Kidney epithelial cell (primary cell): ENCODE data around the gene VAV2. TPM values are rescaled to one million over a fixed set of nuclear protein-coding genes. Genes with fewer than 3 reads are reported as not detected.

Source experiments
- DNase-seq: peaks from one replicate; pipeline ENCODE4 v3.0.0-alpha.2; 2010; ENCODE audit warnings: low read depth
- H3K27me3 ChIP-seq: 2 replicates; pipeline ENCODE4 v1.6.0; 2011; ENCODE audit warnings: low read length; ENCODE audit not compliant: control insufficient read depth, insufficient read depth
- H3K36me3 ChIP-seq: 2 replicates; pipeline ENCODE4 v1.5.1; 2011; ENCODE audit warnings: low read length; ENCODE audit not compliant: control insufficient read depth, insufficient read depth
- H3K4me3 ChIP-seq: 2 replicates; pipeline ENCODE4 v1.5.1; 2011; ENCODE audit warnings: low read depth, mild to moderate bottlenecking, control low read depth, low read length
- total RNA-seq: library from RNA; depleted of rRNA; stranded (reverse); fragments of >200 nt; gene quantifications from 2 replicates; pipeline ENCODE4 v1.2.3, GENCODE V29; 2015
- TF ChIP-seq, protein P1 (sequence below): IDR thresholded peaks from 2 replicates; pipeline ENCODE4 v1.5.1; 2011; ENCODE audit warnings: mild to moderate bottlenecking, moderate library complexity, low read length, control low read depth, inconsistent platforms; ENCODE audit not compliant: insufficient read depth, poor library complexity, severe bottlenecking

The VAV2 gene
- total RNA-seq, 1 donor from 2014 or later = 37.8 TPM

DNA sequence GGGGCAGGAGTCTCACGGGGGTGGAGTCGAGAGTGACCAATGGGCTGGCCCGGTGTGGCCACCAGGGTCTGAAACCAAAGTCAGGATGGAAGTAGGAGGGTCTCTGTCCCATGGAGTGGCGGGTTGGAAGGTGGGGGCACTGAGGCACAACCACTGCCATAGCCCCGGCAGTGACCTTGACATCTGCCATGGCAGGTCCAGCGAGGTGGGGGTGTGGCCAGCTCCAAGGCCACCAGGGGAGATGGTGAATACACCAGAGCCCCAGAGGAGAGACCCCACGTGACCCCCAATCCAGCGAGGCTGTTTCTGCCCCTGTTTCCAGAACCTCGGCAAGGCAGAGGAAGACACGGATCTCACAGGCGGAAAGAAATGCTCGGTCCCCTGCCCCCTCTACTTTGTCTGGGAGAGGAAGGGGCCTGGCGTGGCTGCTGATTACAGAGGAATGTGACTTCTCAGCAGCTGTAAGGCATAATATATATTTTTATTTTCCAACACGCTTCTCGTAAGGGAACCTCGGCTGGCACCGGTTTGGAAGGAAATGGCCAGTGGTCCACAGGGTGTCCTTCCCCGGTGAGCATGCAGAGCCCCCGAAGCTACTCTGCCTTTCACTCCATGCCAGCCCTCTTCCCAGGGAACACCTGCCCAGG is 148.2 kb downstream of the VAV2 start:
- Histone ChIP-seq H3K36me3 (no peaks in the 10 kb centered on the region), H3K27me3 (no peaks in the 10 kb centered on the region), H3K4me3 (no peak overlapping the region)
- TF ChIP-seq, protein P1, sequence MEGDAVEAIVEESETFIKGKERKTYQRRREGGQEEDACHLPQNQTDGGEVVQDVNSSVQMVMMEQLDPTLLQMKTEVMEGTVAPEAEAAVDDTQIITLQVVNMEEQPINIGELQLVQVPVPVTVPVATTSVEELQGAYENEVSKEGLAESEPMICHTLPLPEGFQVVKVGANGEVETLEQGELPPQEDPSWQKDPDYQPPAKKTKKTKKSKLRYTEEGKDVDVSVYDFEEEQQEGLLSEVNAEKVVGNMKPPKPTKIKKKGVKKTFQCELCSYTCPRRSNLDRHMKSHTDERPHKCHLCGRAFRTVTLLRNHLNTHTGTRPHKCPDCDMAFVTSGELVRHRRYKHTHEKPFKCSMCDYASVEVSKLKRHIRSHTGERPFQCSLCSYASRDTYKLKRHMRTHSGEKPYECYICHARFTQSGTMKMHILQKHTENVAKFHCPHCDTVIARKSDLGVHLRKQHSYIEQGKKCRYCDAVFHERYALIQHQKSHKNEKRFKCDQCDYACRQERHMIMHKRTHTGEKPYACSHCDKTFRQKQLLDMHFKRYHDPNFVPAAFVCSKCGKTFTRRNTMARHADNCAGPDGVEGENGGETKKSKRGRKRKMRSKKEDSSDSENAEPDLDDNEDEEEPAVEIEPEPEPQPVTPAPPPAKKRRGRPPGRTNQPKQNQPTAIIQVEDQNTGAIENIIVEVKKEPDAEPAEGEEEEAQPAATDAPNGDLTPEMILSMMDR = no peak
- no peak for DNase-seq

DNA sequence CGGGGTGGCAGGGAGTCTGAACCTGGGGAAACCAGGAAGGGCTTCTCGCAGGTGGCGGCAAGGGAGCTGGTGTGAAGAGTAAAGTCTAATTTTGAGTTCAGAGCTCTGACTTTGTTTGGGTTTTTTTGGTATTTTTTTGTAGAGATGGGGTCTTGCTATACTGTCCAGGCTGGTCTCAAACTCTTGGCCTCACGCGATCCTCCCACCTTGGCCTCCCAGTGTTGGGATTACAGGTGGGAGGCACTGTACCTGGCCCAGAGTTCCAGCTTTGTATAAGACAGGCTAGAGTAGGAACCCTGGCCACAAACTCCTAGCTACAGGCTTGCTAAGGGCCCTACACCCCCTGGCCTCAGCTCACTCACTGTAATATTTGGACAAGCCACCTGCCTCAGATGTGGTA is 148.9 kb downstream of the VAV2 start:
- TF ChIP-seq, protein P1 = no peak
- no peak for DNase-seq
- no peaks in the 10 kb centered on the region for H3K27me3 ChIP-seq
- no peak overlapping the region for H3K4me3 ChIP-seq
- H3K36me3 ChIP-seq = no peaks in the 10 kb centered on the region

DNA sequence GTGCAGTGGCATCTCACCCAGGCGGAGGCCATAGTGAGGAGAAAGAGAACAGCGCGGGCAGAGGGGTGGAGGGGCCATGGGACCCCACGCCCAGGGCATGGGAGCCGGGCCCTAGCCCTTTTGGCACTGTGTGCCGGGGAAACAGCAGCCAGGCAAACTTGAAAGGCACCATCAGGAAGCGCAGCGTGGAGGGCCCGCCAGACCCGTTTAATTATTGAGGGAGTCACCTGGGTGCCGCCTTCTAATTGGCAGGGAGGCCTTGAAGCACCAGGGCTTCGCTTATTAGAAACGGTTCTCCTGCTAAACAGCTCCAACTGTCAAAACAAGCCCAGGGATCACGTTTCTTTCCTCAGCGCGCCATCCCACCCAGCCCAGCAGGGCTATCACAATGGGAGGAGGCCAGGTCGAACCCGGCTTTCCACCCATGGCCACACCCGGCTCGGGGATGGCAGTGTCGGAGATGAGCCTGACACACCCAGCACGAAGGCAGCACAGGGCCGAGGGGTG is 149.3 kb downstream of the VAV2 start:
- no peak for DNase-seq
- H3K4me3 ChIP-seq = no peak overlapping the region
- H3K27me3 ChIP-seq = no peaks in the 10 kb centered on the region
- TF ChIP-seq, protein P1 = no peak
- no peaks in the 10 kb centered on the region for H3K36me3 ChIP-seq

DNA sequence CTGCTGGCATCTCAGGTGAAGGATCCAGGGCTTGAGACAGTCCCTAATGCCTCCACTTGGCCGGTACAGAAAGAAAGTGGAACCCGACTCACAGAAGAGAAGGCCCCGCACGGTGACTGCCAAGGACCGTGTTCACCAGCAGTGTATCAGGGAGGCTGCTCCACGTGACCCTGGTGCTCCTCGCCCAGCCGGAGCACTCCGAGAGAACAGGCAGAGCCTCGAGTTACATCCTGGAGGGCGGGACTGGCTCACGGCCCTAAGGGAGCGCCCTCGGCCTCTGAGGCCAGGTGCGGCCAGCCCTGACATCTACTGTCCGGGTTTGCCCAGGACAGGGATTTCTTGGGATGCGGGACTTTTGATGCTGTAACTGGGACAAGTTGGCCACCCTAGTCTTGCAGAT is 149.9 kb downstream of the VAV2 start:
- Histone ChIP-seq H3K27me3 (no peaks in the 10 kb centered on the region), H3K36me3 (no peaks in the 10 kb centered on the region), H3K4me3 (no peak overlapping the region)
- TF ChIP-seq, protein P1 = no peak
- DNase-seq = no peak

DNA sequence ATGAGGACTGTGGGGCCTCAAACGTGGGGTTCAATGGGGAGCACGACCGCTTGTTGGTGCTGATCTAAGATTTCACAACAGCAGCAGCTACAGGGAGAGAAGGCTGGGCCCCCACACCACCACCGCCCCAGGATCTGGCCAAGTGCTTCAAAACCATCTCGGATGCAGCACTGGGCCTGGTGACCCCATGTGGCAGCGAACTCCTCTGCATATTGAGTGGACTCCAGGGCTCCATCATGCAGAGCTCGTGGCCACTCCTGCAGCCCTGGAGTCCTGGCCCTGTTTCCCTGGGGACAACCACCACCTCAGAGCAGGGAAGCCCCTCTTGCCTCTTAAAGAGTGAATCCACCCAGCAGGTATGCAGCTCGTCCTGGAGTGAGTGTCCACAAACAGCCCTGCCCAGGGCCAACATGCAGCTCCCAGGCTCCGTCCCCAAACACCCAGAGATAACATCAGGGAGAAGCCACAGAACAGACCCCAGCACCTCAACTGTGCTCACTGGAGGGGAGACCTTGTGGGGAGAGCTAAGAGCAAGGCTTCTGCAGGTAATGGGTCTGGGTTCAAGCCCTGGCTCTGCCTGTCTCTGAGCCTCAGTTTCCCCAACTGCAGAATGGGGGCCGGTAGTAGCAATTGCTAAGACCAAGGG is 150.8 kb downstream of the VAV2 start:
- Histone ChIP-seq H3K27me3 (no peaks in the 10 kb centered on the region), H3K36me3 (no peaks in the 10 kb centered on the region), H3K4me3 (no peak overlapping the region)
- DNase-seq = no peak
- TF ChIP-seq, protein P1 = no peak
